K562 (cell line): ENCODE data around the gene KIF6. TPM values are rescaled to one million over a fixed set of nuclear protein-coding genes. Genes with fewer than 3 reads are reported as not detected.

ENCODE experiments used
- ATAC-seq: fragments of 200-7000 bp; cut with Tn5 transposase; 3 replicates; pipeline ENCODE4 v1.9.1; 2020; ENCODE audit warnings: moderate library complexity
- BruUV-seq: library from RNA; stranded (reverse); fragments of 400-500 nt; replicated peaks from 2 replicates; lab custom pipeline; 2021; lab: Mats Ljungman, UMichigan
- CTCF ChIA-PET: fragments of 300-600 bp; formaldehyde crosslinking; extraction: SDS; loops from one replicate; lab custom pipeline; 2021; ENCODE audit warnings: low intra/inter-chr PET ratio; lab: Yijun Ruan, JAX
- POLR2A ChIA-PET: fragments of 300-600, 350-650 bp; sonication (Branson Sonifier 250); formaldehyde crosslinking; extraction: SDS; loops from one replicate; lab custom pipeline; 2021; ENCODE audit warnings: antibody characterized with exemption, inconsistent platforms; lab: Yijun Ruan, JAX
- DNase-seq, 4 experiments: peaks; one replicate each; pipeline versions ENCODE4 v3.0.0 to v3.0.0-alpha.2; 2011 to 2018; ENCODE audit warnings: low spot score in 3 of 4, mixed read lengths in 3 of 4; ENCODE audit errors: extremely low read depth in 1 of 4
- FAIRE-seq: peaks from 2 replicates; lab custom pipeline; 2011; peaks lifted over from hg19 to GRCh38; lab: Jason Lieb, UNC
- H2AFZ ChIP-seq: 2 replicates; pipeline ENCODE4 v1.6.0; 2011; ENCODE audit warnings: low read depth, low read length, control low read depth, inconsistent platforms
- H3K27ac ChIP-seq: fragments of 200-600 bp; 3 replicates; pipeline ENCODE4 v1.8.0; 2011; ENCODE audit warnings: low read depth, mild to moderate bottlenecking, control low read depth, inconsistent platforms, low read length, moderate library complexity, mixed read lengths; ENCODE audit errors: extremely low read depth
- H3K27me3 ChIP-seq, 2 experiments: fragments of 300-600 bp in 1 of 2; 2 replicates in 1 of 2; 3 replicates in 1 of 2; pipeline versions ENCODE4 v1.6.0 to v1.8.0; 2011; ENCODE audit warnings: inconsistent platforms in 2 of 2, low read length in 2 of 2, mild to moderate bottlenecking in 1 of 2, mixed read lengths in 1 of 2, moderate library complexity in 1 of 2; ENCODE audit not compliant: control insufficient read depth in 2 of 2, insufficient read depth in 2 of 2
- H3K36me3 ChIP-seq: fragments of 300-600 bp; 3 replicates; pipeline ENCODE4 v1.8.0; 2011; ENCODE audit warnings: mild to moderate bottlenecking, low read length, inconsistent platforms; ENCODE audit not compliant: control insufficient read depth, insufficient read depth
- H3K4me1 ChIP-seq, 2 experiments: fragments of 200-600 bp in 1 of 2; replicated peaks in 1 of 2; 2 replicates in 1 of 2; 3 replicates in 1 of 2; pipeline versions ENCODE4 v1.5.1 to v1.8.0; 2011; ENCODE audit warnings: inconsistent platforms in 2 of 2, low read length in 2 of 2, mild to moderate bottlenecking in 1 of 2, mixed read lengths in 1 of 2, moderate library complexity in 1 of 2; ENCODE audit not compliant: control insufficient read depth in 2 of 2, insufficient read depth in 2 of 2
- H3K4me2 ChIP-seq: 2 replicates; pipeline ENCODE4 v1.6.1; 2011; ENCODE audit warnings: low read length, control low read depth, inconsistent platforms, mixed read lengths; ENCODE audit not compliant: insufficient read depth
- H3K4me3 ChIP-seq: fragments of 200-600 bp; sonication (generic), shearing (Covaris generic); 2 replicates; pipeline ENCODE4 v1.5.1; 2016; ENCODE audit warnings: control low read depth, inconsistent platforms
- H3K79me2 ChIP-seq: fragments of 200-600 bp; 3 replicates; pipeline ENCODE4 v1.8.0; 2011; ENCODE audit warnings: low read length, inconsistent platforms; ENCODE audit not compliant: control insufficient read depth, insufficient read depth
- H3K9ac ChIP-seq, 2 experiments: 2 replicates each; pipeline versions ENCODE4 v1.6.0 to v1.6.1; 2011; ENCODE audit warnings: low read depth in 2 of 2, low read length in 2 of 2, control low read depth in 1 of 2, inconsistent platforms in 1 of 2, mild to moderate bottlenecking in 1 of 2, mixed read lengths in 1 of 2; ENCODE audit not compliant: insufficient read depth in 1 of 2
- H3K9me1 ChIP-seq: one replicate; pipeline ENCODE4 v1.6.0; 2011; ENCODE audit warnings: inconsistent platforms, mild to moderate bottlenecking, low read length, moderate library complexity; ENCODE audit not compliant: control insufficient read depth, insufficient read depth
- H3K9me3 ChIP-seq: replicated peaks from 2 replicates; pipeline ENCODE4 v1.5.1; 2011; ENCODE audit warnings: low read depth, low read length, inconsistent platforms; ENCODE audit not compliant: control insufficient read depth, insufficient read depth
- H4K20me1 ChIP-seq: replicated peaks from 2 replicates; pipeline ENCODE4 v1.6.1; 2011; ENCODE audit warnings: low read length, inconsistent platforms, mixed read lengths; ENCODE audit not compliant: control insufficient read depth, insufficient read depth
- BDP1 ChIP-seq: IDR thresholded peaks from 3 replicates; pipeline ENCODE4 v1.6.1; 2011; ENCODE audit not compliant: insufficient read length, insufficient read depth
- JUND ChIP-seq, 2 experiments: IDR thresholded peaks; 2 replicates in 1 of 2; 3 replicates in 1 of 2; pipeline ENCODE4 v1.6.1; 2011; ENCODE audit warnings: borderline replicate concordance in 2 of 2, low read depth in 2 of 2, low read length in 2 of 2, improper control_type of control experiment in 1 of 2, missing biosample characterization in 1 of 2, missing genetic modification characterization in 1 of 2, missing genetic modification reagents in 1 of 2
- MCM2 ChIP-seq: fragments of 450-650 bp; IDR thresholded peaks from 2 replicates; pipeline ENCODE4 v1.6.1; 2017; ENCODE audit warnings: low read depth, mild to moderate bottlenecking
- SUPT5H ChIP-seq: fragments of 450-650 bp; IDR thresholded peaks from 2 replicates; pipeline ENCODE4 v1.6.1; 2016
- TGIF2 ChIP-seq: sonication (generic); formaldehyde crosslinking; IDR thresholded peaks from 2 replicates; pipeline ENCODE4 v1.8.1; 2022; ENCODE audit warnings: mild to moderate bottlenecking, missing genetic modification reagents, moderate library complexity
- ZFP36 ChIP-seq: fragments of 150-350 bp; IDR thresholded peaks from 2 replicates; pipeline ENCODE4 v1.6.1; 2018; ENCODE audit warnings: low read length, low read depth; ENCODE audit not compliant: partially characterized antibody
- ZNF551 ChIP-seq: fragments of 250-450 bp; sonication (Bioruptor Pico); IDR thresholded peaks from 2 replicates; pipeline ENCODE4 v1.5.0; 2021; ENCODE audit warnings: mild to moderate bottlenecking, moderate library complexity
- WGBS: fragments of 100-300 bp; shearing (Covaris generic); methylation state at CpG from one replicate; pipeline ENCODE4 v1.1.6; 2016; ENCODE audit warnings: low coverage, mixed read lengths; ENCODE audit not compliant: insufficient coverage; ENCODE audit errors: missing lambda C conversion rate; 5-methylcytosine and 5-hydroxymethylcytosine counted together
- in situ Hi-C: fragments of 300-500 bp; cut with MboI; formaldehyde crosslinking; loops from 4 replicates; pipeline ENCODE4 v1.15.0; 2018; ENCODE audit warnings: inconsistent platforms, mixed read lengths
- intact Hi-C: fragments of 100-400 bp; cut with micrococcal nuclease; formaldehyde crosslinking; loops from 2 replicates; pipeline ENCODE4 v1.14.2; 2022
- polyA plus RNA-seq, 8 experiments: library from polyadenylated mRNA; depleted of rRNA in 4 of 8; stranded (reverse) in 5 of 8; unstranded in 3 of 8; fragments of >200 nt; fragmentation: Nextera tagmentation in 2 of 8; fragmentation: Illumina TruSeq in 1 of 8; extraction: Ambion mirVana in 2 of 8; extraction: Trizol in 1 of 8; gene quantifications; 2 replicates each; pipeline versions ENCODE4 v1.2.1 to v1.2.3, GENCODE V29; 2011 to 2014; ENCODE audit warnings: inconsistent platforms in 1 of 8, missing spikeins in 1 of 8
- total RNA-seq, 7 experiments: library from RNA; depleted of rRNA in 6 of 7; stranded (reverse); fragments of >200 nt in 6 of 7; fragmentation: Illumina TruSeq in 2 of 7; extraction: Trizol in 2 of 7; gene quantifications; 2 replicates each; pipeline versions ENCODE4 v1.2.1 to v1.2.3, GENCODE V29; 2011 to 2021; ENCODE audit warnings: low replicate concordance in 1 of 7
- TF ChIP-seq, protein P1 (sequence below): fragments of 450-650 bp; IDR thresholded peaks from 2 replicates; pipeline ENCODE4 v1.6.1; 2016; ENCODE audit warnings: low read depth
- TF ChIP-seq, protein P2 (sequence below): sonication (generic); formaldehyde crosslinking; IDR thresholded peaks from 2 replicates; pipeline ENCODE4 v1.8.0; 2022; ENCODE audit warnings: missing genetic modification reagents, mild to moderate bottlenecking, moderate library complexity, borderline replicate concordance

Gene KIF6
- total and polyA plus RNA-seq, 9 of the 15 experiments (the other 6 are each of a cell fraction or from before 2014, with no cell fraction given): not detected

DNA sequence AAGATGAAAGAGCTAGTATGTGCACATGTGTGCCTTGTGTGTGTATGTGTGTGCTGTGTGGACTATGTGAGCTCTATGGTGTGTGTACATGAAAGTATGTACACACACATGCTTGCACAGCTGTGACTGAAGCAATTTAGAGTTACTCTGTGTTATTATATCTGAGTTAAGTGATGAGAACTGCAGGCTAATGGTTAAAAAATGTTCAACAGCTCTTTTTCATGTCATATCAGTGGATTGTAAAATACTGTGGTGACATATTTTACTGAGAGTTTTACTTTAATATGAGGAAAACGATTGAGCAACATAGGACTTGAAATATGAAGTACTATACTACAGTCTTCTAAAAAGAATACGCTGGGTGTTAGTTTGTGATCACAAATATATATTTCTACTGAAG is 207.0 kb downstream of the KIF6 start:
- Histone ChIP-seq H3K27me3 (no peaks in the 10 kb centered on the region), H3K9me1 (no peaks in the 10 kb centered on the region), H3K4me2 (no peak overlapping the region), H3K4me1 (no peaks in the 10 kb centered on the region), H3K9ac (no peak overlapping the region), H3K27ac (no peak overlapping the region), H3K36me3 (no peaks in the 10 kb centered on the region), H3K4me3 (no peak overlapping the region), H2AFZ (no peak overlapping the region), H3K9me3 (no peaks in the 10 kb centered on the region), H3K79me2 (no peaks in the 10 kb centered on the region), H4K20me1 (no peaks in the 10 kb centered on the region)
- intact Hi-C loops: no loop called here
- BruUV-seq: no TSS peak
- POLR2A ChIA-PET: no interaction called here
- WGBS: 5% methylated on average over 2 of the region's 2 CpGs
- in situ Hi-C loops: no loop called here
- CTCF ChIA-PET: no interaction called here
- FAIRE-seq (no peak), DNase-seq (no peak), ATAC-seq (no peak)
- TF ChIP-seq ZFP36 (no peak), TGIF2 (CRISPR knock-in tag) (no peak), MCM2 (no peak), ZNF551 (no peak), JUND (IDR thresholded peaks at IDR 0.05; ENCODE audit: borderline replicate concordance, low read depth, low read length) (no peak), JUND (tag; IDR thresholded peaks at IDR 0.05; ENCODE audit: borderline replicate concordance, low read depth, low read length) (no peak), SUPT5H (no peak), BDP1 (no peak)
- TF ChIP-seq, protein P1, sequence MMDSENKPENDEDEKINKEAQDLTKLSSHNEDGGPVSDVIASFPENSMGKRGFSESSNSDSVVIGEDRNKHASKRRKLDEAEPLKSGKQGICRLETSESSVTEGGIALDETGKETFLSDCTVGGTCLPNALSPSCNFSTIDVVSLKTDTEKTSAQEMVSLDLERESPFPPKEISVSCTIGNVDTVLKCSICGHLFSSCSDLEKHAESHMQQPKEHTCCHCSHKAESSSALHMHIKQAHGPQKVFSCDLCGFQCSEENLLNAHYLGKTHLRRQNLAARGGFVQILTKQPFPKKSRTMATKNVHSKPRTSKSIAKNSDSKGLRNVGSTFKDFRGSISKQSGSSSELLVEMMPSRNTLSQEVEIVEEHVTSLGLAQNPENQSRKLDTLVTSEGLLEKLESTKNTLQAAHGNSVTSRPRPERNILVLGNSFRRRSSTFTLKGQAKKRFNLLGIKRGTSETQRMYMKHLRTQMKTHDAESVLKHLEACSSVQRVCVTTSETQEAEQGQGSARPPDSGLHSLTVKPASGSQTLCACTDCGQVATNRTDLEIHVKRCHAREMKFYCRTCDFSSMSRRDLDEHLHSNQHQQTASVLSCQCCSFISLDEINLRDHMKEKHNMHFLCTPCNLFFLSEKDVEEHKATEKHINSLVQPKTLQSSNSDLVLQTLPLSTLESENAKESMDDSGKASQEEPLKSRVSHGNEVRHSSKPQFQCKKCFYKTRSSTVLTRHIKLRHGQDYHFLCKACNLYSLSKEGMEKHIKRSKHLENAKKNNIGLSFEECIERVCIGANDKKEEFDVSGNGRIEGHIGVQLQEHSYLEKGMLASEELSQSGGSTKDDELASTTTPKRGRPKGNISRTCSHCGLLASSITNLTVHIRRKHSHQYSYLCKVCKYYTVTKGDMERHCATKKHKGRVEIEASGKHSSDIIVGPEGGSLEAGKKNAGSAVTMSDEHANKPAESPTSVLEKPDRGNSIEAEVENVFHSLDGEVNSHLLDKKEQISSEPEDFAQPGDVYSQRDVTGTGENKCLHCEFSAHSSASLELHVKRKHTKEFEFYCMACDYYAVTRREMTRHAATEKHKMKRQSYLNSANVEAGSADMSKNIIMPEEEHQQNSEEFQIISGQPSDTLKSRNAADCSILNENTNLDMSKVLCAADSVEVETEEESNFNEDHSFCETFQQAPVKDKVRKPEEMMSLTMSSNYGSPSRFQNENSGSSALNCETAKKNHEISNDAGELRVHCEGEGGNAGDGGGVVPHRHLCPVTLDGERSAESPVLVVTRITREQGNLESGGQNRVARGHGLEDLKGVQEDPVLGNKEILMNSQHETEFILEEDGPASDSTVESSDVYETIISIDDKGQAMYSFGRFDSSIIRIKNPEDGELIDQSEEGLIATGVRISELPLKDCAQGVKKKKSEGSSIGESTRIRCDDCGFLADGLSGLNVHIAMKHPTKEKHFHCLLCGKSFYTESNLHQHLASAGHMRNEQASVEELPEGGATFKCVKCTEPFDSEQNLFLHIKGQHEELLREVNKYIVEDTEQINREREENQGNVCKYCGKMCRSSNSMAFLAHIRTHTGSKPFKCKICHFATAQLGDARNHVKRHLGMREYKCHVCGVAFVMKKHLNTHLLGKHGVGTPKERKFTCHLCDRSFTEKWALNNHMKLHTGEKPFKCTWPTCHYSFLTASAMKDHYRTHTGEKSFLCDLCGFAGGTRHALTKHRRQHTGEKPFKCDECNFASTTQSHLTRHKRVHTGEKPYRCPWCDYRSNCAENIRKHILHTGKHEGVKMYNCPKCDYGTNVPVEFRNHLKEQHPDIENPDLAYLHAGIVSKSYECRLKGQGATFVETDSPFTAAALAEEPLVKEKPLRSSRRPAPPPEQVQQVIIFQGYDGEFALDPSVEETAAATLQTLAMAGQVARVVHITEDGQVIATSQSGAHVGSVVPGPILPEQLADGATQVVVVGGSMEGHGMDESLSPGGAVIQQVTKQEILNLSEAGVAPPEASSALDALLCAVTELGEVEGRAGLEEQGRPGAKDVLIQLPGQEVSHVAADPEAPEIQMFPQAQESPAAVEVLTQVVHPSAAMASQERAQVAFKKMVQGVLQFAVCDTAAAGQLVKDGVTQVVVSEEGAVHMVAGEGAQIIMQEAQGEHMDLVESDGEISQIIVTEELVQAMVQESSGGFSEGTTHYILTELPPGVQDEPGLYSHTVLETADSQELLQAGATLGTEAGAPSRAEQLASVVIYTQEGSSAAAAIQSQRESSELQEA: no peak
- TF ChIP-seq, protein P2, sequence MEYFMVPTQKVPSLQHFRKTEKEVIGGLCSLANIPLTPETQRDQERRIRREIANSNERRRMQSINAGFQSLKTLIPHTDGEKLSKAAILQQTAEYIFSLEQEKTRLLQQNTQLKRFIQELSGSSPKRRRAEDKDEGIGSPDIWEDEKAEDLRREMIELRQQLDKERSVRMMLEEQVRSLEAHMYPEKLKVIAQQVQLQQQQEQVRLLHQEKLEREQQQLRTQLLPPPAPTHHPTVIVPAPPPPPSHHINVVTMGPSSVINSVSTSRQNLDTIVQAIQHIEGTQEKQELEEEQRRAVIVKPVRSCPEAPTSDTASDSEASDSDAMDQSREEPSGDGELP (CRISPR knock-in tag): no peak
